Astrocyte of the cerebellum (primary cell): ENCODE data around the gene WWC1.

ENCODE experiments used
- DNase-seq: peaks from one replicate; pipeline ENCODE4 v3.0.0-alpha.2; 2011; ENCODE audit warnings: low read depth
- H3K4me3 ChIP-seq: 2 replicates; pipeline ENCODE4 v1.5.1; 2011; ENCODE audit warnings: mild to moderate bottlenecking, low read depth, low read length, moderate library complexity
- CTCF ChIP-seq: IDR thresholded peaks from 2 replicates; pipeline ENCODE4 v1.5.1; 2012; ENCODE audit warnings: low read length, low read depth, moderate library complexity, mild to moderate bottlenecking; ENCODE audit errors: missing control alignments
- in situ Hi-C: cut with HindIII; loops from 2 replicates; pipeline ENCODE4 v1.10.0; 2017; ENCODE audit warnings: low sequenced_read_pairs

Gene WWC1

DNA sequence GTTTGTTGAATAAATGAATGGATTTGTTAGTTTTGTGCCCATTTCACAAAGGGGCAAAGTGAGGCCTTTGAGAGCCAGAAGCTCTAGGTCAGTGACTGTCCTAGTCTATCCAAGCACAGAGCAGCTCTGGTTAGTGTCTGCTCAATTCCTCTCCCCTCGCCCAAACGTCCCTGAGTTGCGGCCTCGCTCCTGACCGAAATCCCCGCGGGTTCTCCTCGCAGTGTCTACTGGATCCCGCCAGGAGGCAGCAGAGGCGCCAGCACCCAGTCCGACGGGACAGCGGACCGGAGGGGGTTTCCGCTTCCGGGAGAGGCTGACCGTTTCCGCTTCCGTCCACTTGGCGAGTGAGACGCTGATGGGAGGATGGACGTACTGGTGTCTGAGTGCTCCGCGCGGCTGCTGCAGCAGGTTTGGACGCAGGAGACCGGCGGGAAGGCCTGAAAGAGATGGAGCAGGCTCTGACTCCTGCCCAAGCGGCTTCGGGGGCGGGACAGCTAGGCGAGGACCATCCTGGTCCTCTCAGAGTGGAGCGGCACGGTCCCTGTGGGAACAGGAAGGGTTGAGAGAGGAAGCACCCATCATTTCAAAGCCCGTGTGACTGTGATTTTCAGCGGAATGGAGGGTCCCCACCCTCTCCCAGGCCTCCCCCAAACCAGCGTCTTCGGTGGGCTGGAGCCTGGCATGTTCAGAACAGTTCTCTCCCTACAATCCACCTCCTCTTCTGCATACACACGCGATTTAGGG lies 194.9 kb downstream of the WWC1 start, which contains the start of gene RARS1:
RARS1 (plus strand) TSS at position 336 of the 744 bp plus-strand sequence; CDS start at position 364, 28 bp downstream.
- DNase-seq: peak; percentile 85
- TF ChIP-seq CTCF: peak; percentile 99
- in situ Hi-C loops: no loop called here
- peak within 1 kb of the TSS; percentile 100 for H3K4me3 ChIP-seq

DNA sequence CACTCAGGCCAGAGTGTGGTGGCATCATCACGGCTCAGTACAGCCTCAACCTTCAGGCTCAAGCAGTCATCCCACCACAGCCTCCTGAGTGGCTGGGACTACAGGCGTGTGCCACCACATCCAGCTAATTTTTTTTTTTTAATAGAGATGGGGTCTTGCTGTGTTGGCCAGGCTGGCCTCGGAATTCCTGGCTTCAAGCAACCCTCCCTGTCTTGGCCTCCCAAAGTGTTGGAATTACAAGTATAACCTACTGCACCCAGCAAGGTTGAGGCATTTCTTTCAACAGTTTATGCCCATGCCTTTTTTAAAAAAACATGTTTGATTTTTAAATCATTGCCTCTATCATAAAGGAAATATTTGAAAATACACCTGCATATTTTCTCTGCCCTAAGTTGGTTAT lies 197.6 kb downstream of the WWC1 start:
- H3K4me3 ChIP-seq: no peak overlapping the region
- no peak for DNase-seq
- in situ Hi-C loops: no loop called here
- no peak for TF ChIP-seq CTCF

GRCh38 chr5:168494057-168494555 lies 202.7 kb downstream of the WWC1 start:
- in situ Hi-C loops: no loop called here
- TF ChIP-seq CTCF: no peak

DNA sequence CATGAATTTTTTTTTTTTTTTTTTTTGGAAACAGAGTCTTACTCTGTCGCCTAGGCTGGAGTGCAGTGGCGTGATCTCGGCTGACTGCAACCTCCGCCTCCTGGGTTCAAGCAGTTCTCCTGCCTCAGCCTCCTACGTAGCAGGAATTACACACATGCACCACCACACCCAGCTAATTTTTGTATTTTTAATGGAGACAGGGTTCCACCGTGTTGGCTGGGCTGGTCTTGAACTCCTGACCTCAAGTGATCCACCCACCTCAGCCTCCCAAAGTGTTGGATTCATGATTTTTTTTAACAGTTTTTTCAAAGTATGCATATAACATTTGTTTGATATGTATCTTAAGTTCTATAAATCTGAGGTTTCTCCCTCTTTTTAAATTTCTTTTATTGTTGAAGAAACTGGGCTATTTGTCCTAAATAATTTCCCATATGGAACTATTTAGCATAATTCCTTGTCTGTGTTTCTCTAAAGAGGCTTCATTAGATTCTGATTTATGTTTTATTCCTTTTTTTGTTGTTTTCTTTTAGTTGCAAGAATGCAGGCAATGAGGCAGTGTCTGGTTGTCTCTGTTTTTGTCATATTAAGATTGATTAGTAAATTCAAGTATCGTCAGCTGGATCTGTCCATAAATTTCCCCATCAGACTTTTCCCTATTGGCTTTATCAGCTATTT lies 211.3 kb downstream of the WWC1 start:
- DNase-seq: no peak
- in situ Hi-C loops: no loop called here
- H3K4me3 ChIP-seq: no peak overlapping the region
- TF ChIP-seq CTCF: no peak

More at GRCh38 chr5:168494057-168494555, 202.7 kb downstream of the WWC1 start:
- H3K4me3 ChIP-seq: no peak overlapping the region
- DNase-seq: no peak

- in situ Hi-C loops: no loop called here
- H3K4me3 ChIP-seq: no peak overlapping the region
- TF ChIP-seq CTCF: no peak
- DNase-seq: no peak
Measured at GRCh38 chr5:168513861-168514428, 222.5 kb downstream of the WWC1 start.
